GM18951 (cell line): ENCODE data around the gene FGD5.

ENCODE experiments used
- POLR2A ChIP-seq: IDR thresholded peaks from 4 replicates; pipeline ENCODE4 v1.6.1; 2011; ENCODE audit warnings: mild to moderate bottlenecking; ENCODE audit not compliant: insufficient read length, insufficient read depth; ENCODE audit errors: extremely low read depth
- in situ Hi-C: fragments of 300-500 bp; cut with MboI; formaldehyde crosslinking; loops from one replicate; pipeline ENCODE4 v1.12.0; 2022; ENCODE audit warnings: low sequenced_read_pairs, mixed read lengths, inconsistent platforms; ENCODE audit not compliant: unreplicated experiment

The FGD5 gene

DNA sequence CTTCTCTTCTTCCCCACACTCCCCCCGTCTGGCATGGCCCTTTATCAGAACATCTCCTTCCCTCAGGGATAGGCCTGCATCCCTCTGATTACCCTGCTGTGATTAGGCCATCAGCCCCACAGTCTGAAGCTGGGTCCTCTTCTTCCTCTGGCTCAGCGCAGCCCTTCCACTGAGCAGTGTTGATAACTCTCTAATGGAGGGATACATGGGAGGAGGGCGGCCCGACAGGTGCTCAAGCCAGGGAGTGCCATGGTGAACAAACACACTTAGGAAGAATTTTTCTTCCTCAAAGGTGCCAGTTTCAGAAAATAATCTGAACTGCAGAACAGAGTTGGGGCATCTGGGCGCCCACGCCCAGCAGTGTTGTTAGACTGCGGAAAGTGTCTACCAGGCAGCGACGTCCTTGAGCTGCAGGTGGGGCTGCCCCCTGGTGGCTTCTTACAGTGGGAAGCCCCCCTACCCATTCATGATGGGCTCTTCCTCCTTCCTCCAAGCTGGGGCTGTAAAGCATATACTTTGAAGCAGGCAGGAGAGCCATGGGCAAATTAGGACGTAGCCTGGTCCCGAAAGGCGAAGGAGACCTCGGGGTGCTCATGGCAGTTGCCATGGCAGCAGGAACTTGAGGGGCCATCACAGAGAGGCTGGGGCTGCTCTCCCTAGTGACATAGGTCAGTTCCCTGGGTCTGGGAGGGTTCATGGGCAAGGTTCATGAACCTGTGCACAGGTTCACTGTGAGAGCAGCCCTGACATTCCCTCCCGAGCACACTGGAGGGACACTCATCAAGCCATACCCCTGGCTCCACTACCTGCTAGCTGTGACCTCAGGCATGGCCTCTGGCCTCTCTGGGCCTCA is 95.4 kb downstream of the FGD5 start:
- no peak for TF ChIP-seq POLR2A
- in situ Hi-C loops, result no loop called here

DNA sequence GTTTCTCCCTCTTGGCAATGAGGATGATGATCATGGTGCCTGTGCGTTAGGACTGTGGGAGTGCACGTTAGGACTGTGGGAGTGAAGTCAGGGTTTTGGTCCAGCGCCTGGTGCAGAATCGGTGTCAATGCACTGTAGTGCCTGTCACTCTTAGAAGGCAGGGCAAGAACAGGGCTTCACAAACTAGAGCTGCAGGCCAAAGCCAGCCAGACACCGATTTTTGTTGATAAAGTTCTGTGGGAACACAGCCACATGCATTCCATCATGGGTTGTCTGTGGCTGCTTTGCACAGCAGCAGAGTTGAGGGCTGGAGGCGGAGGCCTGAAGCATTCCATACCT is 96.0 kb downstream of the FGD5 start:
- in situ Hi-C loops, result no loop called here

DNA sequence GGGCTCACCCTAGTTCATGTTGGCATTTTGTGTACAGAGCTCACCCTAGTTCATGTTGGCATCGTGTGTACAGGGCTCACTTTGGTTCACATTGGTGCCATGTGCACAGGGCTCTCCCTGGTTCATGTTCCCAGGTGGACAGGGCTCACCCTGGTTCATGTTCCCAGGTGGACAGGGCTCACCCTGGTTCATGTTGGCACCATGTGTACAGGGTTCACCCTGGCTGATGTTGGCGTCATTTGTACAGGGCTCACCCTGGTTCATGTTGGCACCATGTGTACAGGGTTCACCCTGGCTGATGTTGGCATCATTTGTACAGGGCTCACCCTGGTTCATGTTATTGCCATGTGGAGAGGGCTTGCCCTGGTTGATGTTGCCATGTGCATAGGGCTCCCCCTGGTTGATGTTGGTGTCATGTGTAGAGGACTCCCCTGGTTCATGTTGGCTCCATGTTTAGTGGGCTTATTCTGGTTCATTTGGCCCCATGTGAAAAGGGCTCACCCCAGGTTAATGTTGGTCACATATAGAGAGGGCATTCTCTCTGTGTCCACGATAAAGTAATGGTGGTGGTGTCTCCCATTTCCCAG is 97.0 kb downstream of the FGD5 start:
- in situ Hi-C loops, result no loop called here
- TF ChIP-seq POLR2A, result no peak

More for the DNA sequence above, 96.0 kb downstream of the FGD5 start:
- TF ChIP-seq POLR2A, result no peak

DNA sequence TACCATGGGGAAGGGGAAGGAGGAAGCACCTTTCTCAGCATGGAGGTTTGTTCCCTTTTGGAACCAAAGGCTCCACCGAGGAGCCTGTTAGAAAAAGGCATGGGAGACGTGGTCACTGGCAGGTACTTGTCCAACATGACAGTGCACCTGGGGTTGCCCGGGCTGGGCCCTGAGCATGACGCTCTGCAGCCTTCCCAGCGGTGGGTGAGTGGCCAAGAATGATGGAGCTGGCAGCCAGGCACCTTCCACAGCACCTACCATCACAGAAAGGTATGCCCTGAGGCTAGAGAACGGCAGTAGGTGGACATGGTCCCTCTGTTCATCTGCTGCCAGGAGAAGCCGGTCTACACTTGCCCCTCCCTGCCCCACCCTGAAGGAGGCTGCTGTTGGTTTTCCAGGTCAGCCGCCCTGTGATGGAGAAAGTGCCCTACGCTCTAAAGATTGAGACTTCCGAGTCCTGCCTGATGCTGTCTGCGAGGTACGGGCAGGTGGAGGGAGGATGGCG is 99.6 kb downstream of the FGD5 start:
- in situ Hi-C loops, result no loop called here
- TF ChIP-seq POLR2A, result no peak

DNA sequence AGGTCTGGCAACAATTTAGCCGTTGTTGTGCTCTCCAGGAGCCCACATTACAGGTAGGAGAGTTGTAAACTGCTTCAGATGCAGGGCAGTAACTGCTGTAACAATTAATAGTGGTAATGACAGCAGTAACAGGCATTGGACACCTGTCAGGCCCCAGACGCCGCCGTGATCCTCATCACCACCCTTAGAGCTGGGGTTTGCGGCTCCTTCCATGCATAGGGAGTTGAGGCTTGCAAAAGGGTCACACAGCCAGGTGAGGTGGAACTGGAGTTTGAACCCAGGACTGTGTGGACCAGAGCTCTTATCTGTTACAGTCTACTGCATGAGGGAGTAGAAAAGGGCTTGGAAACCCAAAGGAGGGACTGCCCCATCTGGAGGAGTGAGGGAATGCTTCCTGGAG is 101.8 kb downstream of the FGD5 start:
- in situ Hi-C loops, result loop anchor here (10.0 kb wide), 2 partner anchors 116 to 286 kb away; no protein-coding TSS in a partner anchor
- no peak for TF ChIP-seq POLR2A

DNA sequence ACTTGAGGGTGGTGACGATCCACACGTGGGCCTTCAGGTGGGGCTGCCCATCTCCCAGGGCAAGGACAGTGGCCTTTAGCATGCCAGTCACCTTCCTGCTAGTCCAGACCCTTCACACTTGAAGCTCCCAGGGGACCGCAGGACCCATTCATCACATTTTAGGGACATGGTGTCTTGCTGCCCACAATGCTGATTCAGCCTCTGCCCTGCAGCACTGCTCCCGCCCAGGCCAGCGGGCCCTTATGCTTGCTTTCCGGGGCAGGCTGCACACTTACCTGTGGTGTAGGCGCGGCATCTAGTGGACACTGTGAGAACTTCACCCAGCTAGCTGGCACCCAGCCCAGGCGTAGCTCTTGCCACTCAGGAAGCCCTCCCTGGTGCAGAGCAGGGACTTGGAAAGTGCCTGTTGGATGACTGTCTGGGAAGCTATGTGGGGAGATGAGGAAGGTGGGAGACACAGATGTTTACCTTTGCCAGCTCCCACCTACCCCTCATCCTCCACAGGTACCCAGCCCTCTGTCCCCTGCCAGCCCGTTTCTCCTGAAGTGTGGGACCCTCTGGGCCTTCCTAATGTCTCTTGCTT is 102.4 kb downstream of the FGD5 start:
- in situ Hi-C loops, result loop anchor here (10.0 kb wide), 2 partner anchors 116 to 286 kb away; no protein-coding TSS in a partner anchor
- TF ChIP-seq POLR2A, result no peak

DNA sequence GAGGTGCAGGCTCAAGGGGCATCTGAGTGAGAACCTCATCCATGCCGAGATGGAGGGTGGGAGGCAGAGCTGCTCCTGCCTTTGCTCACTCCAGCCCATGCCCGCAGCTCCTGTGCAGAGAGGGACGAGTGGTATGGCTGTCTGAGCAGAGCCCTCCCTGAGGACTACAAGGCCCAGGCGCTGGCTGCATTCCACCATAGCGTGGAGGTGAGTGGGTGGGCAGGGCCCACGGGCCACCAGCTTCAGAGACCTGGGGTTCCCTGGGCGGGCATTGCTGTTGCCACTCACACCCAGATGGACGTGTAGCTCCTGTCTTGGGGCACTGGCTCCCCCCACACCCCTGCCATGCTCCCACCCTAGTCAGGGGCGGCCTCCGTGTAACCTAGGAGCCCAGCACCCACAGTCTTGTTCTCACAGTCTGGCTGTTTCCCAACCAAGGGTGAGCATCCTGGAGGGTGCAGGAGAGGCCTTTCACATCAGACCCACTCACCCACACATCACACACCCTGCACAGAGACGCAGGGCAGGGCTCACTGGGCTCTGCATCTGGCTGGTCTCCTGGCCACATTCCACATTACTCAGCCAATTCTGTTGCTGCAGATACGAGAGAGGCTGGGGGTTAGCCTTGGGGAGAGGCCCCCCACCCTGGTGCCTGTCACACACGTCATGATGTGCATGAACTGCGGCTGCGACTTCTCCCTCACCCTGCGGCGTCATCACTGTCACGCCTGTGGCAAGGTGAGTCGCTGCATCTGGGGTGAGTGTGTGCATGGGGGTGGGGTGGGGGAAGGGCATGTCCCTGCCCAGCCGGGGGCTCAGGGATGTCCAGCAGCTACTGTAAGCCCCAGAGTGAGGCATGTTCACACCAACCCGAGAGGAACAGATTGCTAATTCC is 103.3 kb downstream of the FGD5 start:
- no peak for TF ChIP-seq POLR2A
- in situ Hi-C loops, result loop anchor here (10.0 kb wide), 2 partner anchors 117 to 287 kb away; no protein-coding TSS in a partner anchor

DNA sequence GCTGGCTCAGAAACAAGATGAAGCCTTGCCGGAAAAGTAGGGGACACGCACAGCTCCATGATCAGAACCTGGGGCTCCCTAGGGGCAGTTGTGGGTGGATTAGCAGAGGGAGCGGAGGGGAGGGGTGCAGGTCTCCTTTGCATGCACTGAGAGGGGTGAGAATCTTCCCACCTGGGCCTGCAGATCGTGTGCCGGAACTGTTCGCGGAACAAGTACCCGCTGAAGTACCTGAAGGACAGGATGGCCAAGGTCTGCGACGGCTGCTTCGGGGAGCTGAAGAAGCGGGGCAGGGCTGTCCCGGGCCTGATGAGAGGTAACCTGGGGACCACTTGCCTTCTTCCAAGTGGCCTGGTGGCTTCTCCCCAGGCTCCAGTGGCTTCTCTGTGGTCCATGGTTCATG is 104.1 kb downstream of the FGD5 start:
- in situ Hi-C loops, result loop anchor here (10.0 kb wide), 2 partner anchors 118 to 288 kb away; no protein-coding TSS in a partner anchor
- TF ChIP-seq POLR2A, result no peak

DNA sequence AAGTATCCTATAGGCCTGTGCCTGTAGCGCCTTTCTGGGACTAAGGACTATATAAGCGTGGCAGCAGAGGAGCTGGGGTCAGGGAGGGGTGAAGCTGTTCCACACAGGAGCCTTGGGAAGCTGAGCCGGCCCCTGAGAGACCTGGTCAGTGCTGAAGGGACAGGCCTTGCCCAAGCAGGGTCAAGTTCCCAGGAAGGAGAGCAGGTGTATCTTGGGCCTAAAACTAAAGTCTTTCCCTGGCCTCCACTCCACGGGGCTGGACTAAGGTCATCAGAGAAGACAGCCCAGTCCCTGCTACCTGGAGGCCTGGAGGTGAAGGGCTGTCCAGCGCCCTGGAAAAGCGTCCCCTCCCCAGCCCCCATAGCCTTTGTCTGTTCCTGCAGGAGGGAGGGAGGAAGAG is 104.7 kb downstream of the FGD5 start:
- in situ Hi-C loops, result loop anchor here (10.0 kb wide), 2 partner anchors 119 to 289 kb away; no protein-coding TSS in a partner anchor
- TF ChIP-seq POLR2A, result no peak

DNA sequence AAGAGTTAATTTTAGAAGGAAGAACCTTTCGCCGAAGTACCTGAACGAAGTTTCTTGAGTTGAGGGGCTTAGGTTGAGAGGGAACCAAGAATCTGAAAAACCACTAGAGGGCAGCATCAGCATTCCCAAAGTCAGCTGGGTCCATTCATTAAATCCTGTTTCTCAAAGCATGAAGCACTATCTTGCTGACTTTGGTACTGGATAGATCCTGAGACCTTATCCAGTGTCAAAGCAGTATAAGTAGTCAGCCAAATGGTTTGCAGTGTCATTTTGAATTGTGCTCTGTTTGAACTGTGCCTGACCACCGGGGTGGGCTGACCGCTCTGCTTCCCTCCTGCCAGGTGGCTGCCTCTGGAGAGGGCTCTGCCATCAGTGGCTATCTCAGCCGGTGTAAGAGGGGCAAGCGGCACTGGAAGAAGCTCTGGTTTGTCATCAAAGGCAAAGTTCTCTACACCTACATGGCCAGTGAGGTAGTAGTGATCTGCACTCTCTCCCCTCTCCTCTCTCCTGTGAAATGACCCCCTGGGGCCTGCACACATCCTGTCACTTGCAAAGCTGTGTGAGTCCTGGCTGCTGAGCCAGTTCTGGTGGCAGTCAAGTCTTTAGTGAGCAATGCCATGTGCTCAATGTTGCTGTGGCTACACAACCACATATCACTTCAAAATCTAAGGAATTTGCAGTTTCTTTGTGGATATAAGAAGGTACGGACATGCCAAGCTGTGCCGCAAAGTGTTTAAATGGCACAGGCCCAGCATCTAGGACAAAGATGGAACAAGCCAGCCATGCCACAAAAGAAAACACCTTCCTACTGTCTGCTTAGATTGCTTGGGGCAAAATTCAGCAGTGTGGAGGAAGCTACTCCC is 107.2 kb downstream of the FGD5 start:
- no peak for TF ChIP-seq POLR2A
- in situ Hi-C loops, result loop anchor here (10.0 kb wide), 2 partner anchors 121 to 291 kb away; no protein-coding TSS in a partner anchor

DNA sequence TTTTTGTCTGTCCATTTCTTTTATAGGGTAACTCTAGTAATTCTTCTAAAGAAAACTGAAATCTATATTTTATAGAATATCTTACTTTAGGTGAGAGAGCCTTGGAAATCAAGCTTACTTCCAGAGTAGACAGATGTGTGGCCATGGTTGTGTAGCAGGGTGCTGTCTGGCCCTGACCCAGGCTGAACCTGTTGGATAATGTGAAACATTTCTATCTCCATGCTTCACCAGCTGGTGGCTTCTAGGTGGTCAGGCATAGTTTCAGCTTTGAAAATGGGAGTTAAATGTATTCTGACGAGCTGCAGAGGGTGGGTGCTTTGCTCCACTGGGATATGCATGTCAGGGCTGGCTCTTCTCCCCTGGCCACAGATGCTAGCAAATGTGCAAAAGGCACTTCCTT is 107.8 kb downstream of the FGD5 start:
- in situ Hi-C loops, result loop anchor here (10.0 kb wide), 2 partner anchors 122 to 292 kb away; no protein-coding TSS in a partner anchor
- no peak for TF ChIP-seq POLR2A
